ENCODE measurements around the gene RAB30. TPM values are rescaled to one million over a fixed set of nuclear protein-coding genes. Genes with fewer than 3 reads are reported as not detected.

Gene RAB30
- total RNA-seq, 1 donor from 2014 or later: 12.3 TPM

- DNase-seq (ENCODE audit: low spot score): no peak
- no peak overlapping the region for H3K4me2 ChIP-seq
- no peaks in the 10 kb centered on the region for H3K9me3 Mint-ChIP-seq
- H3K27me3 ChIP-seq: no peaks in the 10 kb centered on the region
- peaks cover 18% of the 10 kb centered on the region for H3K36me3 Mint-ChIP-seq
- H3K4me1 Mint-ChIP-seq: peaks cover 8% of the 10 kb centered on the region
- no peak overlapping the region for H3K27ac ChIP-seq
- H3K27me3 Mint-ChIP-seq (ENCODE audit: insufficient read depth, low read depth): no peaks in the 10 kb centered on the region
- peaks cover 14% of the 10 kb centered on the region for H3F3A ChIP-seq (ENCODE audit: low read depth)
- H3K79me2 ChIP-seq (ENCODE audit: low read depth): peaks cover 28% of the 10 kb centered on the region
- no peak overlapping the region for H3K4me3 Mint-ChIP-seq
- H3K4me1 ChIP-seq: peaks cover 5% of the 10 kb centered on the region
- no peak overlapping the region for H3K4me3 ChIP-seq
- H2AFZ ChIP-seq (replicated peaks): no peak overlapping the region
- H3K9me3 ChIP-seq (ENCODE audit: low read depth): no peaks in the 10 kb centered on the region
- no peak overlapping the region for H3K9ac ChIP-seq
- peaks cover 10% of the 10 kb centered on the region for H4K20me1 ChIP-seq (ENCODE audit: low read depth)
- no peak overlapping the region for H3K27ac Mint-ChIP-seq
- no peak for TF ChIP-seq CTCF (IDR thresholded peaks at IDR 0.05)
- TF ChIP-seq EZH2phosphoT487 (IDR thresholded peaks at IDR 0.05): no peak
- no peak for TF ChIP-seq EZH2 (IDR thresholded peaks at IDR 0.05)
- H3K36me3 ChIP-seq: peaks cover 6% of the 10 kb centered on the region
These were observed 6.6 kb upstream of the RAB30 start for GRCh38 chr11:83078269-83078668.

- peaks cover 18% of the 10 kb centered on the region for H3K4me1 ChIP-seq
These were observed 2.2 kb upstream of the RAB30 start for GRCh38 chr11:83073884-83074283.

GRCh38 chr11:83073258-83073657, 1.6 kb upstream of the RAB30 start:
- no peak for DNase-seq (ENCODE audit: low spot score)
- Histone ChIP-seq H3K79me2 (ENCODE audit: low read depth) (peaks cover 42% of the 10 kb centered on the region), H3K4me2 (peak overlapping the region; percentile 93), H3K27ac (no peak overlapping the region), H3F3A (ENCODE audit: low read depth) (peaks cover 8% of the 10 kb centered on the region), H3K9me3 (ENCODE audit: low read depth) (no peaks in the 10 kb centered on the region), H3K4me3 (peak overlapping the region; percentile 93), H3K4me1 (peaks cover 18% of the 10 kb centered on the region), H3K9ac (peak overlapping the region; percentile 99), H3K27me3 (peaks cover 17% of the 10 kb centered on the region), H4K20me1 (ENCODE audit: low read depth) (no peaks in the 10 kb centered on the region), H2AFZ (replicated peaks) (no peak overlapping the region), H3K36me3 (peaks cover 7% of the 10 kb centered on the region)
- peaks cover 12% of the 10 kb centered on the region for H3K36me3 Mint-ChIP-seq
- TF ChIP-seq CTCF (IDR thresholded peaks at IDR 0.05) (no peak), EZH2 (IDR thresholded peaks at IDR 0.05) (no peak), EZH2phosphoT487 (IDR thresholded peaks at IDR 0.05) (no peak)
- no peaks in the 10 kb centered on the region for H3K27me3 Mint-ChIP-seq (ENCODE audit: insufficient read depth, low read depth)
- H3K4me1 Mint-ChIP-seq: peaks cover 28% of the 10 kb centered on the region
- no peak overlapping the region for H3K4me3 Mint-ChIP-seq
- no peak overlapping the region for H3K27ac Mint-ChIP-seq
- H3K9me3 Mint-ChIP-seq: no peaks in the 10 kb centered on the region

More at GRCh38 chr11:83073884-83074283, 2.2 kb upstream of the RAB30 start:
- H2AFZ ChIP-seq (replicated peaks): no peak overlapping the region
- peaks cover 7% of the 10 kb centered on the region for H3K36me3 ChIP-seq
- H3K9me3 ChIP-seq (ENCODE audit: low read depth): no peaks in the 10 kb centered on the region
- peaks cover 28% of the 10 kb centered on the region for H3K4me1 Mint-ChIP-seq
- no peaks in the 10 kb centered on the region for H3K9me3 Mint-ChIP-seq
- peaks cover 11% of the 10 kb centered on the region for H3F3A ChIP-seq (ENCODE audit: low read depth)
- H3K4me3 Mint-ChIP-seq: no peak overlapping the region
- no peak overlapping the region for H3K27ac Mint-ChIP-seq
- peaks cover 17% of the 10 kb centered on the region for H3K27me3 ChIP-seq
- H3K4me3 ChIP-seq: peak overlapping the region; percentile 93
- no peak for DNase-seq (ENCODE audit: low spot score)
- peaks cover 42% of the 10 kb centered on the region for H3K79me2 ChIP-seq (ENCODE audit: low read depth)
- peak overlapping the region; percentile 93 for H3K4me2 ChIP-seq
- no peak overlapping the region for H3K9ac ChIP-seq
- H3K27ac ChIP-seq: no peak overlapping the region
- no peaks in the 10 kb centered on the region for H3K27me3 Mint-ChIP-seq (ENCODE audit: insufficient read depth, low read depth)
- TF ChIP-seq CTCF (IDR thresholded peaks at IDR 0.05) (no peak), EZH2phosphoT487 (IDR thresholded peaks at IDR 0.05) (no peak), EZH2 (IDR thresholded peaks at IDR 0.05) (no peak)
- H3K36me3 Mint-ChIP-seq: peaks cover 14% of the 10 kb centered on the region
- peaks cover 4% of the 10 kb centered on the region for H4K20me1 ChIP-seq (ENCODE audit: low read depth)

Data from neural progenitor cell (in vitro differentiated cells).